Measurements from ENCODE around the gene RUNX1.

Gene RUNX1

DNA sequence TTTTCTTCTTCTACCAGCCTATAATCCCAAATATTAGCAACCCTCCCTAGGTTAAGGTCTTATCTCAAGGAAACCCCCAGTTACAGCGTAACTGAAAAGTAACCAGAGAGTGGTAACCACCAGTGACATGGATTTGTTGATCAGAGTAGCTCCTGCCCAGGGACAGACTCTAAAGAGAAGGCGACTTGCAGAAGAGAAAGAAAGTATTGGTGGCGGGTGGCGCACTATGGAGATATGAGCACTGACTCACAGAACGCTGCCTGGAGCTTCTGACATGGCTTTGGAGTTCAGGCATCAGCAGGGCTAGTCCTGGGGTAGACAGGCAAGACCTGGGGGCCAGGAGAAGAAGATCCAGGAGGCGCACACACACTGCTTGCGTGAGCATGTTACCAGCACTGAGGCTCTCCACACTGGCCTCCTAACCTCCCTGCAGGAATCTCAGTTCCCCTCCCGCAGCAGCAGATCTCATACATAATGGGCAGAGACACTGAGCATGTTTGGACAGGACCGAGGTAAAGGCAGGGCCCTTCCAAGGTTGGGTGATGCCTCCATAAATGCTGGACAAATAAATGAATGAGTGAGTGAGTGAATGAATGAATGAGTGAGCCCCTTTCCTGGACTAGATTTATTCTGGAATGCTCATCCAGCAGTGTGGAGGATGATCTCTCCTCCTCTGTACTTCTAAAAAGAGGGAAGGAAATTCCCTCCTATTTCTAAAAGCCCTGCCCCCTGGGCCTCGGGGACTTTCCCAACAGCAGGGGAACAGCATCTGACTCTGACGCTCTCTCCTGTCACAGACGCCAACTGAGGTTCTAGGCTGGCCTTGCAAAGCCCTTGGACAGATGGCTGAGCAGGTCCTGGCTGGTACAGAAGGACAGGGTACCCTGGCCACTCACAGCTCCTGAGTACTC, 204.8 kb downstream of the RUNX1 start:
- no peak for DNase-seq

DNA sequence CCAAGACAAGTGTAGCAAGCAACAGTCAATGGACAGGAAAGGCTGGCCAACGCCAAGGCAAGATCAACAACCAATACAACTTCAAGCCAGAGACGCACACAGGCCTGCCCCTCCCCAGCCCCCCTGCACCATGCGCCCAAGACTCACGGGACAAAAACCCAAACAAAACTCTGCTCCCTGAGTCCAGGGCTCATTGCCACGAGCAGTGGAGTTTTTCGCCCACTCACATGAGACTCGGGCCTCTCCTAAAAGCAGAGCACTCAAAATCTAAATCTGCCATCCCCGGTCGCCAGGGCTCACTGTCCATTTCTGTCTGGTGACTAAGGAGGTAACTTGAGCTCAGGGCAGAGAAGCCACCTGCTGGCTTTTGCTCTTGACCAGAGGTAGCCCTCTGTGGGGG, 205.5 kb downstream of the RUNX1 start:
- DNase-seq: no peak

DNA sequence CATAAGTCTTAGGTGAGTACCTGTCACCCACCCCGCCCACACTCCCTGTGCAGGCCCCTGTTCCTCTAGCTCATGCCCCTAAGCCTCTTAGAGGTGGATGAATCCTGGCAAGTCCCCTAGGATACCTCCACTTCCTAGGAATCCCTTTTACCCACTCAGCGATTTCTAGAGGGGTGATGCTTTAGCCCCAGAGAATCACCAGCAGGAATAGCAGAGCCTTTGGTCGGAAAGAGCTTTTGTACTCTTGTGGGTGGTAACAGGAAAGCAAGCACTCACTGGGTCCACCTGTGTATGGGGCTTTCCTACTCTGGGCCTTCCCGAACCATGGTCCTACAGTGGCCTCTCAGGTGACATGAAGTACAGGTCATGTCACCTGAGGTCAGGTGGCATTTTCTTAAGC, 207.9 kb downstream of the RUNX1 start:
- DNase-seq: no peak

DNA sequence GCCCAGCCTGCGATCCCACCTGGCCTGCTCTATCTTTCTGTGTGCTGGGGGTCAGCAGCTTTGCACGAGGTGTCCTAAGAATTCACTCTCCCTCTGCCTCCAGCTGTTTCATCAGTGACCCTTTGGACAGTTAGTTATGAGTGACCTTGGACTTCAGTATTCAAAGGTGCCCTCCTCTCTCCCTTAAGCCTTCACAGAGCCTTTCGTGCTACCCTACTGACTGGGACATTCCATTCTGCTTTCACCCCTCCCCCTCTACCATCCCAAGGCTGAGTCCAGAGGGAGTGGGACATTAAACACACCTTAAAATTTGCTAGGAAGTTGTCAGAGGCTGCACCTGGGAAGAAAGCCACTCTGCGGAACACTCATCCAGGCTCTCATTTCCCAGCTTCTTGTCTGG, 208.4 kb downstream of the RUNX1 start:
- no peak for DNase-seq

DNA sequence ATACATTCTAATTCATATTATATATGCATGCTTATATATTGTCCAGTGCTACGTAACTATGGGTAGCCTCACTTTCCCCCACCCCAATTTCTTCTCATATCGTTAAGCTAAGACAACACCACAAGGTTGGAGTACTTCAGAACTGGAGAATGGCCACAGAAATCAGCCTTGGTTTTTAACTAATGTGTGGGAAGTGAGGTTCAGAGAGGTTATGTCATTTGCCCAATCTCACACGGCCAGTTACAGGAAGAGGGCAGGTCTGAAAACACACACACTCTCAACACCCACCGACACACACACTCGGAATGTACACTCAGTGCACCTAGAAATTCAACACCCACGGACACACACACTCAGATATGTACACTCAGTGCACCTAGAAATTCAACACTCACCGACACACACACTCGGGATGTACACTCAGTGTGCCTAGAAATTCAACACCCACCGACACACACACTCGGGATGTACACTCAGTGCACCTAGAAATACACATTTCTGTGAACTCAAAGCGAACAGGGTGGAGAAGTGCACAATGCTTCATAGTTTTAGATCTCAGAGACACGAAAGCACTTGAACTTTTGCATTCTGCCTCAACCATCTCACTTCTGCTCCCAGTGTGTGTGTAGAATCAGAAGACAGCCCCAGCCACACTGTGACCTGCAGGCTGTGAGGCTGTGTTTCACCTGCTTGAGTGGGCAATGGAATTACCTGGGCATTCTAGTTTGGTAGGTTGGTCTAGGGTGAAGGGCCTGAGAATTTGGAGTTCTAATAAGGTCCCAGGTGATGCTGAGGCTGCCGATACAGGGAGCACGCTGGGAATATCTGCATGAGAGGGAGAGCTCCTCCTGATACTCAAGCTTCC, 209.9 kb downstream of the RUNX1 start:
- no peak for DNase-seq

DNA sequence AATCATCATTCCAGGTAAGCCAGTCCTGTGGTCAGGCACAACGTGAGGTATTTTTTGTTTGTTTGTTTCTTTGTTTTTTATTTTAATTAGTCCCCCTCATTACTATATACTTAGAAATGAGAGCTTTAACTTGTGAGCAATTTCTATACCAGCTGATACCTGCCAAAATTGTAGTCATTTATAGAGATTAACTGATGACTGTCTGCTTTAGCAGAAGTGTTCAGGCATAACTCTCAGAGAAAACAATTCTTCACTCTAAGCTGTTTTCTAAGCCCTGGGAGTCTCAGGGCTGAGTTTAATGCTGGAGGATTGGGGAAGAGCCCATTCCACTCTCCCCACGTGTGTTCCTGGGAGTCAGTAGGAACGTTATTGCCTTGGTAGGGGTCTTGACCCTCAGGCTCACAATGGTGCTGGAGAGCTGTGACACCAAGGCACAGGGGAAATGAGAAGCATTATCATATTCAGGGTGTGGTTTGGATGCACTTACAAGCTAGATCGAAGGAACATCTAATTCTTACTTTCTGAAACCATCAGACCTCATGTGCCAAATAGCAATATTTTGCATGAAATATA, 212.1 kb downstream of the RUNX1 start:
- DNase-seq: no peak

DNA sequence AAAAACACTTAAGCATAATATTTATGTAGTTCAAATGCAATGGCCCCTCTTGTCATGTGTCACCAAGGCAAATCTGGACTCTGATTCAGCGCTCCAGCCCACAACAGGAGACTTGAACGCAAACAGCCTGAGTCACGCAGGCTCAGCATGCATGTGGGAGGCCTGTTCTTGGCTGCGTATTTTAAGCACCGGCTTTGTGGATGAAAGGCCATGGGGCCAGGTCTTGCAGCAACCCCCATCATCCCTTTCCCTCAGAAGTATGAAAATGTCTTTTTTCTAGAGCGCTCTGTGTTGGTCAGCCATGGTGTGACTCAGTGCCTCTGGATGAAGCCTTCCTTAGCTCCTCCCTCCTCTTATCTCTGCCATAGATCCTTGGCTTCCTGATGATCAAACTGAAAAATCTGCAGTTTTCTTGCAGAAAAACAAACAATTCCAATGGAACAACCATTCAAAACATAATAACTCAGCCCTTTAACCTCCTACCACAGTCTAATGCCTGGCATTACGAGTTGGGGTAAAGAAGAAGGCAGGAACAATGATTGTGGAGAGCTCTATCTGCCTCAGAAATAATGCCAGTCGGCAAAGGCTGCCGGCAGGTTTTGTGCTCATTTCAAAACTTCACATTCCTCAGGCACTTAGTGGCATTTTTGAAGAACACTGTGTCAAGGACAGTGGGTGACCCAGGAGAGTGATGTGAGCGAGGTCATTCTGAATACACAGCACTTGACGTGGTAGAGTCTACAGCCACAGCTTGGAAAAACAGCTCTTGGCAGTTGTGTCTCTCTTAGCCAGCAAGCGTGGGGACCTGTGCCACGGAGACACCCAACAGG, 212.8 kb downstream of the RUNX1 start:
- DNase-seq: peak; percentile 64

DNA sequence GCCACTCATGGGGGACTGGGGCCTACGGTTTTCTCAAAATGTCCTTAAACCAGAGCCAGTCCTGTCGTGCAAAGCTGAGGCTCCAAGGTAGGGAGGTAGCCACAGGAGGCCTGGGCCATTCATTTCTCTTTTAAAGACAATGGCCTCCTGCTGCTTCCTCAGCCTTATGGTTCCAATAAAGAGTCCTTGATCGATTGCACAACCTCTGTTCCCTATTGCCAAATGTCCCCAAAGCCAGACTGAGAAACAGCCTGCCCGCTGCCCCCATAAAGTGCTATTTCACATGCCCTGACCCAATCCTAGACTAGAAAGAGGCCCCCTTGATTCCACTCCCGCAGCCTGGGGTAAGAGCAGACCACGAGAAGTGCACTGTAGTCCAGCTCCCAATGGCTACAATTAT, 213.6 kb downstream of the RUNX1 start:
- no peak for DNase-seq

DNA sequence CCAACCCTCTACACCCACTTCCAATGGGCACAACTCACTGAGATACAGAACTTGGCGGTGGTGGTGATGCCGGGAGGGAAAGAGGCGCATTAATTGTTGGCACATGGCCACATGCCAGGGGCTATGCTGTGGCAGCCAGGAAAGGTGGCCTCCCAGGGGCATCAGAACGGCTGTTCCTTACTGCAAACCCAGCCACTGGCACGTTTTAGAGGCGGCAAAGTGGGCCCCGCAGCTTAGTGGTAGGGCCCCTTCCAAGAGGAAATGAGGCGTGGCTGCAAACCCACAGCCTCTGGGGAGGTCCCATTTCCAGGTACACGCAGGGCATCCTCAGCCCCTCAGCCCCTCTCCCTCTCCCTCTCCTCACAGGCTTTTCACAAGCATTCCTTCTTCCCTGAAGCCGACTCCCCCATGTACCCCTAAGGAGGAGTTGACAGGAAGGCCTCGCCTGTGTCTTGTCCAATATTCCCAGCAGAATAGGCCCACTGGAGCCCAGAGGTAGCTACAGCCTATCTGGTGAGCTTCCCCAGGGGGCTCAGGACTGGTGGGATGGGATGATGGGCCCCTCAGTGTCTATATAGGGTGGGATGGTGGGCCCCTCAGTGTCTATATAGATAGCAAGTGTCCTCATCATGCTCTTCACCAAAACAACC, 214.1 kb downstream of the RUNX1 start:
- no peak for DNase-seq

DNA sequence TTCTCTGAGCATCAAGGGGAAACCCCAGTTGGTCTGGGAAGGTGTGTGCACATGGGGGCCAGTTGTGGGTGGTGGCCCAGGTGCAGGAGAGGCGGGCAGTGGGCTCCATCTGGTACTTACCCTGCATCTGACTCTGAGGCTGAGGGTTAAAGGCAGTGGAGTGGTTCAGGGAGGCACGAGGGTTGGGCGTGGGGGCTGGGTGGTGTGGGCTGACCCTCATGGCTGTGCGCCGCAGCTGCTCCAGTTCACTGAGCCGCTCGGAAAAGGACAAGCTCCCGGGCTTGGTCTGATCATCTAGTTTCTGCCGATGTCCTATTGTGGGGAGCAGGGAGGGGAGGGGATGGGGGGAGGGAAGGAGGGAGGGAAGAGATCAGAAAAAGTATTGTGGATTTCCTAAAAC, 214.8 kb downstream of the RUNX1 start:
- DNase-seq: no peak

DNA sequence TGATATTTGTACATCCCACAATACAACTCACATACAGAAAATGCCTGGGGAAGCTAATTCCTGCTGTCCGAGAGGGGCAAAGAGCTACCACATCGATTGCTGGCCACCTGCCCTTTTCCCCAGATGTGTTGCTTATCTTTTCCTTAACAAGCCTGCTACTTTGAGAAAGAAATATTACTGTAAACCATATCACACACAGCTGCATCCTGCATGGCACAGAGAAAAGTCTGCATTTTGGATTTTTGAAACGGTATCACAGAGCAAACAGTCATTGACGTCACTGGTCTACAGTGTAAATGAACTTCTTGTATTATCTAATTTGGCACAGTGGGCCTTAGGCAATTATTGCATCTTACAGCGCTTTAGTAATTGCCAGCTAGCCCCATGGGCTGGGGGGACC, 215.6 kb downstream of the RUNX1 start:
- no peak for DNase-seq

DNA sequence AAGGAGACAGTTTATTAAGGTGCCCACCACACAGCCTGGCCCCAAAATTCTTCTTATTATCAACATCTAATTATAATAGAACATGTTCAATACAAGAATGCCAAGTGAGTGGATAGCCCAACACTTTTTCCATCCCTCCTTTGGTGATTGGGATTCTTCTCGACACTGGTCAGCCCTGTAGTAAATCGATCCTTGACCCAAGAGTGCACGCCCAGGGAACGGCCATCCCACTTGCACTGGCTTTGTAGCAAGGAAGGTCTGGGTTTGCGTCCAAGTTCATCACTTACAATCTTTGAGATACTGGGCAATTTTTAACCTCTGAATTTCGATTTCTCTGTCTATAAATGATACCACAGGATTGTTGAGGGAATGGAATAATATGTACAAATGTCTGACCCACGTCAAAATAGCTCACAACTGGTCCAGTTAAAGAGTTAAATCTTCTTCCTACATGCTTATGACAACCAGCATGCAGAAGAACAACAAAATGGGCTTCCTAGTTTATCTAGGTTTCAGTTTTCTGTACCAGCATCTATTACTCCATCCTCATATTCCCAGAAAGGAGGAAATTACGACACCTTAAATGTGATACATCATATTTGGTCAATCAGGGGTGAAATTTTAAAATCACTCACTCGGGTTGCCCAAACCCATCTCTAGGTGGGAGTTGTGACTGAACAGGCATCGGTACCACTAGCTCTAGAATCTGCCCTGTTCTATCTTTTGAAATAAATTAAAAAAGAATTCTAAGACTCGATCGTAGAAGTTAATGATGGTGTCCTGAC, 218.5 kb downstream of the RUNX1 start:
- DNase-seq: no peak

DNA sequence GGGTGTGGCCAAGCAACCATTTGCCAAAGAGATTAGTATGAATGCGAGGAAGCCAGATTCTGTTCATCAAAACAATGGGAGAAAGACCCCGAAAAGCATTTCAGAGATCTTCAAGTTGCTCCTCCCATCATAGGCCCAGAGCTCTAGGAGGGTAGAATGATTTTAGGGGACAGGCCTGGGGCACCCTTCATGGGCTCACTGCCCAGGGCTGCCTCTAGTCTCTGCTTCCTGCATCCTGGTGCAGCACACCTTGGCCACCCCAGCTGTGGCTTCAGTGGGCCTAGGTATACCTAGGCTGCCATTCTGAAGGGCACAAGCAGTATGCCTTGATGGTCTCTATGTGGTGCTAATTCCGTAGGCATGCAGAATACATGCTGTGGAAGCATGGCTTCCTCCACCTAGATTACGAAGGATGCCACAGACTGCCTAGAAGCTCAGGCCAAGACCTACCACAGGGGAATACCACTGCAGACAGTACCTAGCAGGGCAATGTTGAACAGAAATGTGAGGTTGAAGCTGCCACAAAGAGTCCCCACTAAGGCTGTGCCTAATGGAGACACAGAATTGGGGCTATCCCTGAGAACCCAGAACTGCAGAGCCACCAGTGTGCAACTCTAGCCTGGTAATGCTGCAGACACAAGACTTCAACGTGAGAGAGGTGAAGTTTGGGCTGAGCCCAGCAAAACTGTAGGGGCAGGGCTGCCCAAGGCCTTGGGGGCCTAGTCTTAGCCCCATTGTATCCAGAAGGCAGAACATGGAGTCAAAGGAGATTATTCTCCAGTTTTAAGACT, 221.5 kb downstream of the RUNX1 start:
- no peak for DNase-seq

DNA sequence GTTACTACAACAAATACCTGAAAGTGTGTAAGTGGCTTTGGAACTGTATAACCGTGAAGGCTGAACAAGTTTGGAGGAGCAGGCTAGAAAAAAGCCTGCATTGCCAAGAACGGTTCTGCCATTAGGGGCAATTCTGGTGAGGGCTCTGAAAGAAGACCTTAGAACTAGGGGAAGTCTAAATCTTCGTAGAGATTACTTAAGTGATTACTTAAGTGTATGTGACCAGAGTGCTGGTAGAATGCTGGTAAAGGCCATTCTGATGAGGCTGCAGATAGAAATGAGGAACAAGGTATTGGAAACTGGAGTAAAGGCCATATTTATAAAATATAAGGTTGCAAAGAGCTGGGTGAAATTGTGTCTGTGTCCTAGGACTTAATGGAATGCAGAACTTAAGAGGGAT, 222.3 kb downstream of the RUNX1 start:
- no peak for DNase-seq

DNA sequence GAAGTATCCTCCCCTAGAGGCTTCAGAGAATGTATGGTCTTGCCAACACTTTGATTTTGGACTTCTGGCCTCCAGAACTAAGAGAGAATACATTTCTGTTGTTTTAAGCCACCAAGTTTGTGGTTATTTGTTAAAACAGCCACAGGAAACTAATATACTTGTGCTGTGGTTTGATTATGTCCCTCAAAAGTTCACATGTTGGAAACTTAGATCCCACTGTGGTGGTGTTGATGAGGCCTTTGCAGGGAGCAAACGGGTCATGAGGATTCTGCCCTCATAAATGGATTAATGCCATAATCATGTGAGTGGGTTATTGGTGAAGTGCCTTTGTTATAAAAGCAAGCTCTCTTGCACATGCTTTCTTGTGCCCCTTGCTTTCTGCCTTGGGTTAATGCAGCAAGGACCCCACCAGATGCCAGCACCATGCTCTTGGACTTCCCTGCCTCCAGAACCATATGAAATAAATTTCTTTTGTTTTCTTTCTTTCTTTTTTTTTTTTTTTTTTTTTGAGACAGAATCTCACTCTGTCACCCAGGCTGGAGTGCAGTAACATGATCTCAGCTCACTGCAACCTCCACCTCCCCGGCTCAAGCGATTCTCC, 223.1 kb downstream of the RUNX1 start:
- no peak for DNase-seq

DNA sequence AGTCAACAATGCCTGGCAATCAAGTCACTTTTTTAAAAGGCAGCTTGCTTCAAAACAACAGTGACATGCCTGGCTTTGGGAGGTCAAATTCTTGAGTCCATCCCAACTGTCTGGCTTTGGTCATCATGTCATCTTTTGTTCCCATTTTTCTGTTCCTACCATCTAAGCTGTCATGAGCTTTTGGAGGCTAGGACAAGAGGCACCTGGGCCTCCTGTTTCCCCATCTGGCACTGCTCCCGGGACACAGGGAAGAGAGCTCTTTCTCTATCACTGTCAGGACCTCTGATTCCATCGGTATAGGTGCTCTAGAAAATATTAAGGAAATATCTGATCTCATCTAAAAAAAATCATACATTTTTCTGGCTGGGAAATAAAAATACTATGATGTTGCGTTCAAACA, 224.0 kb downstream of the RUNX1 start:
- DNase-seq: no peak

DNA sequence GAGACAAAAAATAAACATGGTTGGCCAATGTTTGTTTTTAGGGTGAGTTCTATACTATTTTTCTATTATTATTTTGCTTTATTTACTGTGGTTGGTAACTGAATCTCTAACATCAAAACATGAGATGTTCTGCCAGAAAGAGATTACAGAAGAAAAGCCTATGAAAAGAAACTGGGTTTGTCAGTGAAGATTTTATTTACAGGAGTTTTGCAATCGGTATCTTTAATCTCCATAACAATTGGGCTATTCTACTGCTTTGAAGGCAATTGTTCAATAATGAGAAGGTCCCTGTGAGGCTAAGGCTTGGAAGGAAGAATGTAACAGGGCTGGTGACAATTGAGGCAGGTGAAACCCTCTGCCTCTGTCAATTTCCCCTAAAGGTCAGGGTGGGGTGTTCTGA, 224.8 kb downstream of the RUNX1 start:
- no peak for DNase-seq

DNA sequence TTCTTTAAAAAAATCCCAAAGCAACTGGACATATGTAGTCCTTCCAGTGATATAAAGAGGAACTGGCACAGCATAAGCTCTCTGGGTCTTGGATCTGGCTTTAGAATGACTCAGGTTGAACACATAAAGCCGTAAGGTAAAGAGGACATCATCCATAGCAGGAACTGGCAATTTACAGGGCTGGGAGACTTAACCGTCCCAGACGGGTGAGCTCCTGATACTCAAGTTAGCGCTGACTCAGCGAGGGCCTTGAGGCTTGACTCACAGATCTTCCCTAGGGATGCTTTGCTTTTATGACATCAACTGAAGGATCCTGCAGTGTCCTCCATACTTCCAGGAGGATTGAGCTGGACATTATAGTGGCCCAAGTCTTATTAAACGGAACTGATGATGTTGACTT, 226.2 kb downstream of the RUNX1 start:
- no peak for DNase-seq

DNA sequence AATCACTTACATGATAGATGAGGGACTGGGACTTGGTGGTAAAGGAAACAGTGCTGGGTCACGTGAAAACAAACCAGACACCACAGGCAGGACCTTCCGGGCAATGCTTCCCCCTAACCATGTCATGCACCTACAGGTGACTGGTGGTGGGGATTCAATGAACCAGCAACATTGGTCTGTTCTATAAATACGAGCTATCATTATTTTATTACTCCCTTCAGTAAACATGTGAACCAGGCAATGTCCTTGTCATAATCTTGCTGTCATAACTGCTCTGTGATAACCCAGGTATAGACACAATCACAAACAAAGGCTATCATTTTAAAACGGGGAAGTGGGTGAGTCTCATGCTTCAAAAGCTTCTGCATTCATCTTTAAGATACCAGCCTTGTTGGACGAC, 226.9 kb downstream of the RUNX1 start:
- DNase-seq: no peak

DNA sequence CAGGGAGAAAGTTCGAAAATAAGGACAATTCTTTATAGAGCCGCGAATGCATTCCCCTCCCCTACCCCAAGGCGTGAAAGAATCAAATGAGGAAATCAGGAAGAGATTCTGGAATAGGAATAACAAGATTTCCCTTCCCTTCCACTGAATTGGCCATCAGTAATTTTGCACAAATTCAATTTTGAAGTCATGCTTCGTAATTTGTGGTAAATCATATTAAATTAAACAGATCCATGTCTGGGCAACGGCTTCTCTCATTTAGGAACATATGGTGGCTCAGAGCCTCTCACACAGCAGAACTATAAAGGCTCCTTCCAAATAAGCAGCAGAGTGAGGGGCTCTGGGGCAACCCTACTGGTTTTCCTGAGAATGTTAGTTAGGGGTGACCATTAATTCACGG, 227.4 kb downstream of the RUNX1 start:
- no peak for DNase-seq
